HepG2 (cell line): ENCODE results near the gene ZNF444. TPM values are rescaled to one million over a fixed set of nuclear protein-coding genes. Genes with fewer than 3 reads are reported as not detected.

Experiments
- CHD2 ChIP-seq: IDR thresholded peaks from 2 replicates; pipeline ENCODE4 v1.6.1; 2011; ENCODE audit warnings: low read depth, low read length, improper control_type of control experiment
- FOXA1 ChIP-seq, 2 experiments: fragments of 450-650 bp in 1 of 2; sonication (generic) in 1 of 2; formaldehyde crosslinking in 1 of 2; IDR thresholded peaks; 2 replicates each; pipeline versions ENCODE4 v1.4.0 to v1.6.1; 2016 to 2020; ENCODE audit warnings: missing genetic modification reagents in 1 of 2
- FOXA3 ChIP-seq: IDR thresholded peaks from 2 replicates; pipeline ENCODE4 v1.6.1; 2016; ENCODE audit warnings: missing genetic modification reagents, missing compliant biosample characterization
- GLMP ChIP-seq: sonication (generic); formaldehyde crosslinking; IDR thresholded peaks from 2 replicates; pipeline ENCODE4 v1.9.0; 2021; ENCODE audit warnings: missing genetic modification reagents, mild to moderate bottlenecking, borderline replicate concordance
- HOXA7 ChIP-seq: sonication (generic); formaldehyde crosslinking; IDR thresholded peaks from 2 replicates; pipeline ENCODE4 v1.8.1; 2022; ENCODE audit warnings: mild to moderate bottlenecking, missing genetic modification reagents, moderate library complexity
- MNT ChIP-seq: fragments of 450-650 bp; IDR thresholded peaks from 2 replicates; pipeline ENCODE4 v1.6.1; 2016
- PBX3 ChIP-seq: sonication (generic); formaldehyde crosslinking; IDR thresholded peaks from 2 replicates; pipeline ENCODE4 v1.8.1; 2023; ENCODE audit warnings: missing genetic modification reagents, inconsistent platforms, borderline replicate concordance
- PRMT3 ChIP-seq: sonication (generic); formaldehyde crosslinking; IDR thresholded peaks from 2 replicates; pipeline ENCODE4 v1.8.1; 2022; ENCODE audit warnings: low read depth, mild to moderate bottlenecking, moderate library complexity, missing genetic modification reagents, borderline replicate concordance
- RBAK ChIP-seq: sonication (generic); formaldehyde crosslinking; IDR thresholded peaks from 2 replicates; pipeline ENCODE4 v1.5.1; 2020; ENCODE audit warnings: mild to moderate bottlenecking, missing genetic modification reagents
- RORA ChIP-seq: sonication (generic); formaldehyde crosslinking; IDR thresholded peaks from 2 replicates; pipeline ENCODE4 v1.5.0; 2020; ENCODE audit warnings: mild to moderate bottlenecking, missing genetic modification reagents, moderate library complexity
- SIN3B ChIP-seq: fragments of 150-350 bp; IDR thresholded peaks from 2 replicates; pipeline ENCODE4 v1.6.1; 2014; ENCODE audit warnings: low read length
- SRF ChIP-seq: IDR thresholded peaks from 2 replicates; pipeline ENCODE4 v1.6.1; 2011; ENCODE audit warnings: mild to moderate bottlenecking, low read depth, low read length, moderate library complexity
- TOPORS ChIP-seq: sonication (generic); formaldehyde crosslinking; IDR thresholded peaks from 2 replicates; pipeline ENCODE4 v1.8.0; 2023; ENCODE audit warnings: mild to moderate bottlenecking, missing genetic modification reagents
- ZNF121 ChIP-seq: sonication (generic); formaldehyde crosslinking; IDR thresholded peaks from 2 replicates; pipeline ENCODE4 v1.5.0; 2020; ENCODE audit warnings: mild to moderate bottlenecking, missing genetic modification reagents
- ZNF234 ChIP-seq: sonication (generic); formaldehyde crosslinking; conservative IDR thresholded peaks from 2 replicates; pipeline ENCODE4 v1.5.1; 2020; ENCODE audit warnings: mild to moderate bottlenecking, missing genetic modification reagents
- ZNF235 ChIP-seq: sonication (generic); formaldehyde crosslinking; IDR thresholded peaks from 2 replicates; pipeline ENCODE4 v1.8.1; 2023; ENCODE audit warnings: mild to moderate bottlenecking, missing genetic modification reagents, borderline replicate concordance
- polyA plus RNA-seq, 8 experiments: library from polyadenylated mRNA; depleted of rRNA in 3 of 8; stranded (reverse) in 7 of 8; unstranded in 1 of 8; fragments of >200 nt; fragmentation: Illumina TruSeq in 4 of 8; extraction: Trizol in 4 of 8; gene quantifications; 2 replicates each; pipeline versions ENCODE4 v1.2.1 to v1.2.3, GENCODE V29; 2011 to 2016; ENCODE audit warnings: low read depth in 4 of 8, missing spikeins in 1 of 8, mixed read lengths in 1 of 8; ENCODE audit not compliant: insufficient read depth in 1 of 8
- total RNA-seq, 5 experiments: library from RNA; depleted of rRNA; stranded (reverse); fragments of >200 nt; fragmentation: Illumina TruSeq; extraction: Trizol; gene quantifications; 2 replicates each; pipeline ENCODE4 v1.2.3, GENCODE V29; 2016; ENCODE audit warnings: low read depth in 1 of 5
- TF ChIP-seq, protein P1 (sequence below): IDR thresholded peaks from 2 replicates; pipeline ENCODE4 v1.6.1; 2016; ENCODE audit warnings: low read depth, missing genetic modification reagents, missing compliant biosample characterization
- TF ChIP-seq, protein P2 (sequence below): sonication (generic); formaldehyde crosslinking; IDR thresholded peaks from 2 replicates; pipeline ENCODE4 v1.8.0; 2023; ENCODE audit warnings: mild to moderate bottlenecking, missing genetic modification reagents

Gene ZNF444
- total and polyA plus RNA-seq, 2 of the 13 experiments (the other 11 are each of a cell fraction or from before 2014, with no cell fraction given), result 27.4 to 30.3 TPM

DNA sequence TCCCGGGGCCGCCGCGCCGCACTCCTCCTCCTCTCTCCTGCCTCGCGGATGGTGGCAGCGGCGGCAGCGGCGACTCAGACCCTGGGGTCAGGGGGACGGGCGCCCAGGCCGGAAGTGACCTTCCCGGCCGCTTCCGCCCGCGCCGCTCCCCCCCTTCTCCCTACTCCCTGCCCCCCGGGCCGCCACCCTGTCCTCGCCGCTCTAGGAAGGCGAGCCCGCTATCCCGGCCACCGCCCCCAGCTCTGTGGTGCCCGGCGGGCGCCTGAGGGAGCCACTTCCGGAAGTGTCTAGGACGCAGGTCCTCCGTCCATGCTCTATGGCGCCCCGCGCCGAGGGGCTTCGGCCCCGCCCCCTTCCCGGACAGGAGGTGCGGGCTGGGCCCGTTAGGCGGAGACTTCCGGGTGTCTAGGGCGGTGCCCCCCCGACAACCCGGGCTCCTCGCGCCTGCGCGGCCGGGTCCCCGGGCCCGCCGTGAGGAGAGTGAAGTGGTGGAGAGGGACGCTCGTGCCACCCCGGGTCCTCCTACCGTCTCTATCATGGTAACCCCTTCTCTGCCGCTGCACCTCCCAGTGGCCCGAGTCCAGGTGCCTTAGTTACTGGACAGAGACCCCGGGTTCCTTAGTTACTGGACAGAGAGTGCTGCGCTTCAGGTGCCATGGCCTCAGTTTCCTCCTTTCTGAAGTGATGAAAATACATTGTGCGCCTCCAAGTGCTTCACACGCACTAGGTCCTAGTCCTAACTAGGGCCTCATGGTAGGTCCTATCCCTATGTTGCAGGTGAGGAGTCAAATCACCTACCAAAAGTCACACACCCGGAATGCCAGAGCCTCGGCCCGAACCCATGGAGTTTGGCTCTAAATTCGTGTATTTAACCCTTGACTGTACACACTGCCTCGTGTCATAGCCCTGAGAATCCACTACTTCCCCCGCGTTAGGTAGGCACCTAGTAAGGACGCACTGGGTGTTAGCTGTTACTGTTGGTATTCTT is 19.6 kb upstream of the ZNF444 start, which contains the start of gene ZNF787 (continued):
- TF ChIP-seq, protein P1, sequence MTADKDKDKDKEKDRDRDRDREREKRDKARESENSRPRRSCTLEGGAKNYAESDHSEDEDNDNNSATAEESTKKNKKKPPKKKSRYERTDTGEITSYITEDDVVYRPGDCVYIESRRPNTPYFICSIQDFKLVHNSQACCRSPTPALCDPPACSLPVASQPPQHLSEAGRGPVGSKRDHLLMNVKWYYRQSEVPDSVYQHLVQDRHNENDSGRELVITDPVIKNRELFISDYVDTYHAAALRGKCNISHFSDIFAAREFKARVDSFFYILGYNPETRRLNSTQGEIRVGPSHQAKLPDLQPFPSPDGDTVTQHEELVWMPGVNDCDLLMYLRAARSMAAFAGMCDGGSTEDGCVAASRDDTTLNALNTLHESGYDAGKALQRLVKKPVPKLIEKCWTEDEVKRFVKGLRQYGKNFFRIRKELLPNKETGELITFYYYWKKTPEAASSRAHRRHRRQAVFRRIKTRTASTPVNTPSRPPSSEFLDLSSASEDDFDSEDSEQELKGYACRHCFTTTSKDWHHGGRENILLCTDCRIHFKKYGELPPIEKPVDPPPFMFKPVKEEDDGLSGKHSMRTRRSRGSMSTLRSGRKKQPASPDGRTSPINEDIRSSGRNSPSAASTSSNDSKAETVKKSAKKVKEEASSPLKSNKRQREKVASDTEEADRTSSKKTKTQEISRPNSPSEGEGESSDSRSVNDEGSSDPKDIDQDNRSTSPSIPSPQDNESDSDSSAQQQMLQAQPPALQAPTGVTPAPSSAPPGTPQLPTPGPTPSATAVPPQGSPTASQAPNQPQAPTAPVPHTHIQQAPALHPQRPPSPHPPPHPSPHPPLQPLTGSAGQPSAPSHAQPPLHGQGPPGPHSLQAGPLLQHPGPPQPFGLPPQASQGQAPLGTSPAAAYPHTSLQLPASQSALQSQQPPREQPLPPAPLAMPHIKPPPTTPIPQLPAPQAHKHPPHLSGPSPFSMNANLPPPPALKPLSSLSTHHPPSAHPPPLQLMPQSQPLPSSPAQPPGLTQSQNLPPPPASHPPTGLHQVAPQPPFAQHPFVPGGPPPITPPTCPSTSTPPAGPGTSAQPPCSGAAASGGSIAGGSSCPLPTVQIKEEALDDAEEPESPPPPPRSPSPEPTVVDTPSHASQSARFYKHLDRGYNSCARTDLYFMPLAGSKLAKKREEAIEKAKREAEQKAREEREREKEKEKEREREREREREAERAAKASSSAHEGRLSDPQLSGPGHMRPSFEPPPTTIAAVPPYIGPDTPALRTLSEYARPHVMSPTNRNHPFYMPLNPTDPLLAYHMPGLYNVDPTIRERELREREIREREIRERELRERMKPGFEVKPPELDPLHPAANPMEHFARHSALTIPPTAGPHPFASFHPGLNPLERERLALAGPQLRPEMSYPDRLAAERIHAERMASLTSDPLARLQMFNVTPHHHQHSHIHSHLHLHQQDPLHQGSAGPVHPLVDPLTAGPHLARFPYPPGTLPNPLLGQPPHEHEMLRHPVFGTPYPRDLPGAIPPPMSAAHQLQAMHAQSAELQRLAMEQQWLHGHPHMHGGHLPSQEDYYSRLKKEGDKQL, result no peak
- TF ChIP-seq MNT (peak; percentile 45; the same call in 1 of the 2 replicates), HOXA7 (CRISPR knock-in tag) (no peak), GLMP (CRISPR knock-in tag) (no peak), RORA (CRISPR knock-in tag) (no peak), PRMT3 (no peak), ZNF235 (peak; percentile 48; the same call in 1 of the 2 replicates), PBX3 (CRISPR knock-in tag) (no peak), TOPORS (CRISPR knock-in tag) (no peak), FOXA1 (IDR thresholded peaks at IDR 0.05) (no peak), FOXA1 (CRISPR knock-in tag; IDR thresholded peaks at IDR 0.05) (no peak), CHD2 (no peak), ZNF121 (CRISPR knock-in tag) (no peak), RBAK (CRISPR knock-in tag) (no peak), ZNF234 (CRISPR knock-in tag) (no peak), SIN3B (no peak), FOXA3 (CRISPR knock-in tag) (peak; percentile 13; the same call in 1 of the 2 replicates), SRF (no peak; the same call in 1 of the 2 replicates)
- TF ChIP-seq, protein P2, sequence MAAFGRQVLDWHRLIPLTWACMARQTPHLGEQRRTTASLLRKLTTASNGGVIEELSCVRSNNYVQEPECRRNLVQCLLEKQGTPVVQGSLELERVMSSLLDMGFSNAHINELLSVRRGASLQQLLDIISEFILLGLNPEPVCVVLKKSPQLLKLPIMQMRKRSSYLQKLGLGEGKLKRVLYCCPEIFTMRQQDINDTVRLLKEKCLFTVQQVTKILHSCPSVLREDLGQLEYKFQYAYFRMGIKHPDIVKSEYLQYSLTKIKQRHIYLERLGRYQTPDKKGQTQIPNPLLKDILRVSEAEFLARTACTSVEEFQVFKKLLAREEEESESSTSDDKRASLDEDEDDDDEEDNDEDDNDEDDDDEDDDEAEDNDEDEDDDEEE (CRISPR knock-in tag), result no peak
